Measurements from ENCODE around the gene CNTN1.

CNTN1 gene

DNA sequence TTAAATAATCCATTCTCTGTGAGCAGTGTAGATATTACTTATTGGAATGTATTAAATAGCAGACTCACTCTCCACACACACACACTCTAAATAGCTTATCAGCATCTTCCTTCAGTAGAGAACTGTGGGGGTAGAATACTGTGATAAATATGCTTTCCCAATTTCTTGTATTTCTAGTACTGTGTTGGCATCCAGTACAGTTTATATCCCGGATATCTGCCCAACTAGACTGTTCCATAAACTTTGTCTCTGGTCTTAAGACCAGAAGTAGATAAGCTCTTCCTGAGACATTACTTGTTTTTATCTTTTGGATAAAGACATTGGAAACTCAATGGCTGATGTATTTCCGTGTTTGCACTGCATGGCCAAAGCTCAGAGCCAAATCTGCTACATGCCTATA is 359.7 kb downstream of the CNTN1 start:
- Histone ChIP-seq H3K9me3 (no peaks in the 10 kb centered on the region), H3K27me3 (no peaks in the 10 kb centered on the region), H3K36me3 (no peaks in the 10 kb centered on the region), H3K27ac (no peak overlapping the region), H3K4me3 (ENCODE audit: low read depth in 1 of 2, low read length in 1 of 2) (no peak overlapping the region), H3K4me1 (ENCODE audit: control insufficient read depth in 1 of 2, insufficient read depth in 1 of 2, low read depth in 1 of 2, low read length in 1 of 2) (no peaks in the 10 kb centered on the region)
- TF ChIP-seq, protein P1, sequence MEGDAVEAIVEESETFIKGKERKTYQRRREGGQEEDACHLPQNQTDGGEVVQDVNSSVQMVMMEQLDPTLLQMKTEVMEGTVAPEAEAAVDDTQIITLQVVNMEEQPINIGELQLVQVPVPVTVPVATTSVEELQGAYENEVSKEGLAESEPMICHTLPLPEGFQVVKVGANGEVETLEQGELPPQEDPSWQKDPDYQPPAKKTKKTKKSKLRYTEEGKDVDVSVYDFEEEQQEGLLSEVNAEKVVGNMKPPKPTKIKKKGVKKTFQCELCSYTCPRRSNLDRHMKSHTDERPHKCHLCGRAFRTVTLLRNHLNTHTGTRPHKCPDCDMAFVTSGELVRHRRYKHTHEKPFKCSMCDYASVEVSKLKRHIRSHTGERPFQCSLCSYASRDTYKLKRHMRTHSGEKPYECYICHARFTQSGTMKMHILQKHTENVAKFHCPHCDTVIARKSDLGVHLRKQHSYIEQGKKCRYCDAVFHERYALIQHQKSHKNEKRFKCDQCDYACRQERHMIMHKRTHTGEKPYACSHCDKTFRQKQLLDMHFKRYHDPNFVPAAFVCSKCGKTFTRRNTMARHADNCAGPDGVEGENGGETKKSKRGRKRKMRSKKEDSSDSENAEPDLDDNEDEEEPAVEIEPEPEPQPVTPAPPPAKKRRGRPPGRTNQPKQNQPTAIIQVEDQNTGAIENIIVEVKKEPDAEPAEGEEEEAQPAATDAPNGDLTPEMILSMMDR (IDR thresholded peaks at IDR 0.05), result no peak

DNA sequence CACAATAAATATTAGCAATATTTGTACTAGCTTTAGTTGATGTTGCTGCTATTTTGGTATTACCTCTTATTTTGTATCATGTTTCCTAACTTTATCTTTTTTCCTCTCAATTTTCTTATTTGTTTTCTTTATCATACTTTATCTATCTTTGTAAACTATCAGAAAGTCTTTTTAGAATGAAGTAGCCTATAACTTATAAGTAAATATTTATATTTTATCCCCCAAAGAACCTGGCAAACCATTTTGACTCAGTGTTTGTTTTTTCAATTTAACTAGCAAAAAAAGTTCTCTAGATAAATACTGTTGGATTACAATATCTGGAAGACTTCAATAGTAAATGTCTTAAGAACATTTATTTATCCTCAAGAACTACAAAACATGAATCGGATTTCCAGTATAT is 360.2 kb downstream of the CNTN1 start:
- Histone ChIP-seq H3K36me3 (no peaks in the 10 kb centered on the region), H3K4me1 (ENCODE audit: control insufficient read depth in 1 of 2, insufficient read depth in 1 of 2, low read depth in 1 of 2, low read length in 1 of 2) (no peaks in the 10 kb centered on the region), H3K27me3 (no peaks in the 10 kb centered on the region), H3K4me3 (ENCODE audit: low read depth in 1 of 2, low read length in 1 of 2) (no peak overlapping the region), H3K27ac (no peak overlapping the region), H3K9me3 (no peaks in the 10 kb centered on the region)
- TF ChIP-seq, protein P1 (IDR thresholded peaks at IDR 0.05), result no peak

DNA sequence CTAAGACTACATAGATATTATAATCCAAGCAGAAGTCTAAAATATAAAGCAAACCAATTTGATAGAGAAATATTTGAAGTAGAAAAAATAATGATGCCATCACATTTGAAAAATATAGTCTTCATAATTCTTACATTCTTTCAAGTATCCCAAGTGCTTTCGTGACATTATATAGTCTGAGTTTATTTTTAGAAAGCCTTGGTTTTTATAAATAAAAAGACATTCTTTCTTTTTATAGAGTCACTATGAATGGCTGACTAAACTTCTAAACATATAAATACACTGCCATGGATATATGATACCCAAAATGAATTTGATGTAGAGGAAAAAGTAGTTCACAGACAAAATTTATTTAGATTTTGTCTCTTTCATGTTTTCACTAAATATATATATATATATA is 360.8 kb downstream of the CNTN1 start:
- no peaks in the 10 kb centered on the region for H3K4me1 ChIP-seq (ENCODE audit: control insufficient read depth in 1 of 2, insufficient read depth in 1 of 2, low read depth in 1 of 2, low read length in 1 of 2)
- H3K27me3 ChIP-seq, result no peaks in the 10 kb centered on the region
- H3K36me3 ChIP-seq, result no peaks in the 10 kb centered on the region
- H3K27ac ChIP-seq, result no peak overlapping the region
- TF ChIP-seq, protein P1 (IDR thresholded peaks at IDR 0.05), result no peak
- no peaks in the 10 kb centered on the region for H3K9me3 ChIP-seq
- H3K4me3 ChIP-seq (ENCODE audit: low read depth in 1 of 2, low read length in 1 of 2), result no peak overlapping the region

DNA sequence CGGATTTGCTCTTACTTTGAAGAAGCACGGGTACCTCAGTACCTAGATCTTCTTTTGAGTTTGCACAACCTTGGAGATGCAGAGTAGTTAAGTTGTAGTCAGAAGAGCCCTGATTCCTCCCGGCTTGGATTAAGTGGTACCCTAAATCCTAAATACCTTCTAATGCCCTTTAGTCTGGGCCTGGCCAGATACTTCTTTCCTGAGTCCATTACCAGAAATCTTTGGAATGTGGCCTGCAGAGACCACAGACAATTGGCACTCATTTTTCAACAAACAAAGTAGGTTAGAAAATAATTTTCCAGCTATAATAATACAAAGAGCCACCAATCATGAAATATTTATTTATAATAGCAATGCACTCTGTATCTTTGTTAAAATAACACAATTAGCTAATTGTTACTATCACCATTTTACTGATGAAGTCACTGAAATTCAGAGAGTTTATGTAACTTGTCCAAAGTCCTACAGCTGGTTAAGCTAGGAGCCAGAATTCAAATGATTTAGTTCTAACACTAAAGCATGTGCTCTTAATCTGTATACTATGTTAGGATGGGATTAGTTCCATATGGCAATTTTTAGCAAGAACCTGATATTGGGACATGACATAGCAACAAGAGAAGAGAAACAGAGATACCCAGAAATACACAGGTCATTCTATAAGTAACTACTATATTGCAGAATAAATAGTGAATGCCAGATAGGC is 363.8 kb downstream of the CNTN1 start:
- TF ChIP-seq, protein P1 (IDR thresholded peaks at IDR 0.05), result no peak
- H3K27me3 ChIP-seq, result no peaks in the 10 kb centered on the region
- no peaks in the 10 kb centered on the region for H3K9me3 ChIP-seq
- H3K4me3 ChIP-seq (ENCODE audit: low read depth in 1 of 2, low read length in 1 of 2), result no peak overlapping the region
- no peaks in the 10 kb centered on the region for H3K36me3 ChIP-seq
- no peaks in the 10 kb centered on the region for H3K4me1 ChIP-seq (ENCODE audit: control insufficient read depth in 1 of 2, insufficient read depth in 1 of 2, low read depth in 1 of 2, low read length in 1 of 2)
- no peak overlapping the region for H3K27ac ChIP-seq

DNA sequence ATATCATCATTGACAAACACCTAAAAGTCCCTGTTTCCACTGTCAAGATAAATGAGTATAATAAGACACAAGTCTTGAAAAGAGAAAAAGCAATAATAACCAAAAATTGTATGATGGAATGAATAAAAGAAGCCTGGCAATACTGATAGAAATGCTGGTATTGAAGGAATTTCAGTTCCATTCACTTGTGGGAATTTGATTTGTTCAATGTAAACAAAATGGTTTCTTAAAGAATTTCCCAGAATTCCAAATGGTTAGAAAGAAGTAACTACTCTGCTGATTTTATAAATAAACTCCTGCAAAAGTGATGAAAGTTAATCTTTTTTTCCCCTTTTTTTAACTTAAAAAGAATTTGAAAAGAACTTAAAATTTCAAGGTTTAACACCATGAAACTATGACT is 366.0 kb downstream of the CNTN1 start:
- Histone ChIP-seq H3K36me3 (no peaks in the 10 kb centered on the region), H3K4me1 (ENCODE audit: control insufficient read depth in 1 of 2, insufficient read depth in 1 of 2, low read depth in 1 of 2, low read length in 1 of 2) (no peaks in the 10 kb centered on the region), H3K27ac (no peak overlapping the region), H3K4me3 (ENCODE audit: low read depth in 1 of 2, low read length in 1 of 2) (no peak overlapping the region), H3K27me3 (no peaks in the 10 kb centered on the region), H3K9me3 (no peaks in the 10 kb centered on the region)
- TF ChIP-seq, protein P1 (IDR thresholded peaks at IDR 0.05), result no peak

Measured in neutrophil (primary cell).